HG02610 (cell line): ENCODE data around the gene GID4.

ENCODE experiments used
- ATAC-seq: cut with Tn5 transposase; IDR thresholded peaks from one replicate; pipeline ENCODE4 v1.9.1; 2021; ENCODE audit warnings: mild to moderate bottlenecking, moderate library complexity; ENCODE audit not compliant: unreplicated experiment

The GID4 gene

GRCh38 chr17:18016426-18016825 is 22.8 kb upstream of the GID4 start:
- ATAC-seq, result no peak

- no peak for ATAC-seq
These were observed 21.2 kb upstream of the GID4 start for GRCh38 chr17:18017958-18018357.

- no peak for ATAC-seq
These were observed 20.7 kb upstream of the GID4 start for GRCh38 chr17:18018411-18018921.

- no peak for ATAC-seq
These were observed 19.4 kb upstream of the GID4 start for GRCh38 chr17:18019838-18020154.

- no peak for ATAC-seq
These were observed 18.2 kb upstream of the GID4 start for GRCh38 chr17:18020971-18021370.

GRCh38 chr17:18021372-18021771 is 17.8 kb upstream of the GID4 start:
- no peak for ATAC-seq

GRCh38 chr17:18025241-18025944 is 13.8 kb upstream of the GID4 start:
- no peak for ATAC-seq

GRCh38 chr17:18025945-18026776 is 13.0 kb upstream of the GID4 start:
- ATAC-seq, result no peak

- ATAC-seq, result no peak
These were observed 11.9 kb upstream of the GID4 start for GRCh38 chr17:18027280-18027679.

GRCh38 chr17:18028114-18028951 is 10.9 kb upstream of the GID4 start:
- ATAC-seq, result no peak

- ATAC-seq, result no peak
These were observed 10.2 kb upstream of the GID4 start for GRCh38 chr17:18028952-18029540.

- ATAC-seq, result no peak
These were observed 7.3 kb upstream of the GID4 start for GRCh38 chr17:18031955-18032354.

GRCh38 chr17:18033442-18034099 is 5.6 kb upstream of the GID4 start:
- peak; percentile 66 for ATAC-seq

- ATAC-seq, result no peak
These were observed 3.5 kb upstream of the GID4 start for GRCh38 chr17:18035704-18036103.

GRCh38 chr17:18037486-18037885 is 1.7 kb upstream of the GID4 start:
- no peak for ATAC-seq

- ATAC-seq, result no peak
These were observed 908 bp upstream of the GID4 start for GRCh38 chr17:18038149-18038850.

- ATAC-seq, result peak; percentile 23
These were observed 490 bp downstream of the GID4 start for GRCh38 chr17:18039535-18040260.

GRCh38 chr17:18040261-18040858 is 1.2 kb downstream of the GID4 start:
- no peak for ATAC-seq

GRCh38 chr17:18041776-18042175 is 2.6 kb downstream of the GID4 start:
- no peak for ATAC-seq
